GM23338 (cell line): ENCODE data around the gene MED20. TPM values are rescaled to one million over a fixed set of nuclear protein-coding genes. Genes with fewer than 3 reads are reported as not detected.

Experiments used
- ATAC-seq: fragments of 200-7000 bp; cut with Tn5 transposase; 3 replicates; pipeline ENCODE4 v1.9.1; 2020
- DNase-seq: peaks from one replicate; pipeline ENCODE4 v3.0.0-alpha.2; 2015; ENCODE audit warnings: low spot score
- H2AFZ ChIP-seq: fragments of 200-600 bp; sonication (generic); 2 replicates; pipeline ENCODE4 v1.8.0; 2016; ENCODE audit warnings: antibody characterized with exemption, mild to moderate bottlenecking, moderate library complexity
- H3F3A ChIP-seq: fragments of 200-600 bp; sonication (generic); replicated peaks from 2 replicates; pipeline ENCODE4 v1.8.0; 2017; ENCODE audit warnings: antibody characterized with exemption, mixed run types, low read depth
- H3K27ac ChIP-seq: fragments of 200-600 bp; sonication (generic); 2 replicates; pipeline ENCODE4 v1.6.1; 2016; ENCODE audit warnings: low read depth
- H3K27me3 ChIP-seq: fragments of 200-600 bp; sonication (generic); 2 replicates; pipeline ENCODE4 v1.8.0; 2016; ENCODE audit warnings: mild to moderate bottlenecking, mixed run types, moderate library complexity; ENCODE audit not compliant: insufficient read depth
- H3K36me3 ChIP-seq: fragments of 200-600 bp; sonication (generic); 2 replicates; pipeline ENCODE4 v1.8.0; 2016; ENCODE audit warnings: mild to moderate bottlenecking; ENCODE audit not compliant: insufficient read depth
- H3K4me1 ChIP-seq: fragments of 200-600 bp; sonication (generic); 2 replicates; pipeline ENCODE4 v1.8.0; 2016; ENCODE audit warnings: mild to moderate bottlenecking, moderate library complexity; ENCODE audit not compliant: insufficient read depth
- H3K4me2 ChIP-seq: fragments of 200-600 bp; sonication (generic); 2 replicates; pipeline ENCODE4 v1.7.1; 2017; ENCODE audit warnings: mixed run types
- H3K4me3 ChIP-seq: fragments of 200-600 bp; sonication (generic); 2 replicates; pipeline ENCODE4 v1.6.1; 2016; ENCODE audit warnings: mixed run types
- H3K79me2 ChIP-seq: fragments of 200-600 bp; sonication (generic); replicated peaks from 2 replicates; pipeline ENCODE4 v1.8.0; 2017; ENCODE audit warnings: mild to moderate bottlenecking; ENCODE audit not compliant: insufficient read depth
- H3K9me2 ChIP-seq: fragments of 200-600 bp; sonication (generic); 2 replicates; pipeline ENCODE4 v1.8.0; 2017; ENCODE audit not compliant: insufficient read depth
- H4K20me1 ChIP-seq: fragments of 200-600 bp; sonication (generic); replicated peaks from 2 replicates; pipeline ENCODE4 v1.8.0; 2017; ENCODE audit warnings: mild to moderate bottlenecking; ENCODE audit not compliant: insufficient read depth
- H3K27ac Mint-ChIP-seq: 2 replicates; pipeline ENCODE4 v1.8.0; 2020; ENCODE audit warnings: inconsistent platforms, mild to moderate bottlenecking, moderate library complexity, mixed read lengths
- H3K27me3 Mint-ChIP-seq: 3 replicates; pipeline ENCODE4 v1.8.0; 2022; ENCODE audit warnings: low read depth, mild to moderate bottlenecking, moderate library complexity, mixed read lengths, inconsistent platforms; ENCODE audit not compliant: insufficient read depth, poor library complexity
- H3K36me3 Mint-ChIP-seq: 3 replicates; pipeline ENCODE4 v1.8.0; 2021; ENCODE audit warnings: low read depth, mild to moderate bottlenecking, inconsistent platforms, moderate library complexity, mixed read lengths
- H3K4me1 Mint-ChIP-seq: 3 replicates; pipeline ENCODE4 v1.8.0; 2020; ENCODE audit warnings: mild to moderate bottlenecking, inconsistent platforms, mixed read lengths
- H3K4me3 Mint-ChIP-seq: 3 replicates; pipeline ENCODE4 v1.8.0; 2021; ENCODE audit warnings: moderate library complexity, mild to moderate bottlenecking, inconsistent platforms, mixed read lengths
- H3K9me3 Mint-ChIP-seq: 3 replicates; pipeline ENCODE4 v1.8.0; 2020; ENCODE audit warnings: moderate library complexity, mild to moderate bottlenecking, inconsistent platforms, mixed read lengths
- CREB1 ChIP-seq: fragments of 250-450 bp; sonication (Bioruptor Pico); IDR thresholded peaks from 2 replicates; pipeline ENCODE4 v1.5.0; 2020; ENCODE audit warnings: low read depth, mild to moderate bottlenecking, moderate library complexity
- EZH2phosphoT487 ChIP-seq: fragments of 200-600 bp; sonication (generic); IDR thresholded peaks from one replicate; pipeline ENCODE4 v1.8.1; 2018; ENCODE audit warnings: antibody characterized with exemption; ENCODE audit not compliant: unreplicated experiment
- JUNB ChIP-seq: IDR thresholded peaks from one replicate; pipeline ENCODE4 v1.6.1; 2016; ENCODE audit warnings: antibody characterized with exemption; ENCODE audit not compliant: unreplicated experiment
- NANOG ChIP-seq: IDR thresholded peaks from 2 replicates; pipeline ENCODE4 v1.6.1; 2016; ENCODE audit warnings: antibody characterized with exemption, borderline replicate concordance
- POLR2AphosphoS5 ChIP-seq: IDR thresholded peaks from 2 replicates; pipeline ENCODE4 v1.6.1; 2016; ENCODE audit warnings: antibody characterized with exemption, low read depth
- STAT1 ChIP-seq: IDR thresholded peaks from one replicate; pipeline ENCODE4 v1.6.1; 2016; ENCODE audit warnings: antibody characterized with exemption; ENCODE audit not compliant: unreplicated experiment
- ZNF114 ChIP-seq: fragments of 250-450 bp; sonication (Bioruptor Pico); IDR thresholded peaks from 2 replicates; pipeline ENCODE4 v1.5.0; 2020; ENCODE audit warnings: mild to moderate bottlenecking, moderate library complexity
- ZNF331 ChIP-seq: fragments of 250-450 bp; sonication (Bioruptor Pico); IDR thresholded peaks from 2 replicates; pipeline ENCODE4 v1.5.0; 2020; ENCODE audit warnings: low read depth, mild to moderate bottlenecking, moderate library complexity
- polyA plus RNA-seq: library from polyadenylated mRNA; unstranded; fragments of >200 nt; fragmentation: Nextera tagmentation; extraction: Ambion mirVana; gene quantifications from 2 replicates; pipeline ENCODE4 v1.2.1, GENCODE V29; 2016
- total RNA-seq: library from RNA; depleted of rRNA; stranded (reverse); fragments of >200 nt; shearing (Covaris generic); gene quantifications from 2 replicates; pipeline ENCODE4 v1.2.3, GENCODE V29; 2014
- TF ChIP-seq, protein P1 (sequence below): fragments of 250-450 bp; sonication (Bioruptor Pico); IDR thresholded peaks from 2 replicates; pipeline ENCODE4 v1.5.0; 2020; ENCODE audit warnings: mild to moderate bottlenecking, moderate library complexity
- TF ChIP-seq, protein P2 (sequence below), 2 experiments: fragments of 200-600 bp in 1 of 2; sonication (generic) in 1 of 2; conservative IDR thresholded peaks; 2 replicates each; pipeline versions ENCODE4 v1.5.1 to v1.6.1; 2016 to 2017; ENCODE audit warnings: antibody characterized with exemption in 2 of 2, low read depth in 2 of 2, mild to moderate bottlenecking in 2 of 2, moderate library complexity in 1 of 2

The MED20 gene
- total and polyA plus RNA-seq, 2 experiments from 2014 or later: 20.1 to 39.3 TPM

DNA sequence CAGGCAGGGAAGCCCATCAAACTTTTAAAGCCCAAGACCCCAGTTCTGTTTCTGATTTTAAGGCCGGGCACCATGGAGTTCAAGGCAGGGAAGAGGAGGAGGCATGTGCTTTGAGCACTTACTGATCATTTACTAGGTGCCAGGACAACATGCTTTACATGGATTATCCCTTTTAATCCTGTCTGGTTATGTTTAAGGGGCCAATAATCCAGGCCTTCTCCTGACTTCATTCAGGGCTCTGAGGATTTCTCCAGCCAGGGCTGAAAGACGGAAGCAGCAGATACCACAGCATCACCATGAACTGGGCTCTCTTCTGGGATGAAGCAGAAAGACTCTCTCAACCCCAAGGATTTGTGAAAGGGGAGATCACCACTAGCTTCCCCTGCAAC, 16.5 kb upstream of the MED20 start:
- no peak overlapping the region for H3K27ac ChIP-seq
- DNase-seq (no peak), ATAC-seq (no peak)
- peaks cover 17% of the 10 kb centered on the region for H3K36me3 ChIP-seq
- no peak overlapping the region for H3K4me3 ChIP-seq
- no peaks in the 10 kb centered on the region for H3K27me3 ChIP-seq
- H3K27me3 Mint-ChIP-seq: peaks cover 26% of the 10 kb centered on the region
- no peaks in the 10 kb centered on the region for H3K9me3 Mint-ChIP-seq
- H3K4me1 Mint-ChIP-seq: peaks cover 39% of the 10 kb centered on the region
- H3K36me3 Mint-ChIP-seq: peaks cover 34% of the 10 kb centered on the region
- peaks cover 33% of the 10 kb centered on the region for H3K4me1 ChIP-seq
- H3K9me2 ChIP-seq: no peaks in the 10 kb centered on the region
- no peak overlapping the region for H3K27ac Mint-ChIP-seq
- no peak overlapping the region for H3K4me2 ChIP-seq
- peaks cover 48% of the 10 kb centered on the region for H3F3A ChIP-seq
- H4K20me1 ChIP-seq: peaks cover 24% of the 10 kb centered on the region
- H2AFZ ChIP-seq: no peak overlapping the region
- no peak overlapping the region; the same call in 2 of the 3 replicates for H3K4me3 Mint-ChIP-seq
- TF ChIP-seq, protein P1, sequence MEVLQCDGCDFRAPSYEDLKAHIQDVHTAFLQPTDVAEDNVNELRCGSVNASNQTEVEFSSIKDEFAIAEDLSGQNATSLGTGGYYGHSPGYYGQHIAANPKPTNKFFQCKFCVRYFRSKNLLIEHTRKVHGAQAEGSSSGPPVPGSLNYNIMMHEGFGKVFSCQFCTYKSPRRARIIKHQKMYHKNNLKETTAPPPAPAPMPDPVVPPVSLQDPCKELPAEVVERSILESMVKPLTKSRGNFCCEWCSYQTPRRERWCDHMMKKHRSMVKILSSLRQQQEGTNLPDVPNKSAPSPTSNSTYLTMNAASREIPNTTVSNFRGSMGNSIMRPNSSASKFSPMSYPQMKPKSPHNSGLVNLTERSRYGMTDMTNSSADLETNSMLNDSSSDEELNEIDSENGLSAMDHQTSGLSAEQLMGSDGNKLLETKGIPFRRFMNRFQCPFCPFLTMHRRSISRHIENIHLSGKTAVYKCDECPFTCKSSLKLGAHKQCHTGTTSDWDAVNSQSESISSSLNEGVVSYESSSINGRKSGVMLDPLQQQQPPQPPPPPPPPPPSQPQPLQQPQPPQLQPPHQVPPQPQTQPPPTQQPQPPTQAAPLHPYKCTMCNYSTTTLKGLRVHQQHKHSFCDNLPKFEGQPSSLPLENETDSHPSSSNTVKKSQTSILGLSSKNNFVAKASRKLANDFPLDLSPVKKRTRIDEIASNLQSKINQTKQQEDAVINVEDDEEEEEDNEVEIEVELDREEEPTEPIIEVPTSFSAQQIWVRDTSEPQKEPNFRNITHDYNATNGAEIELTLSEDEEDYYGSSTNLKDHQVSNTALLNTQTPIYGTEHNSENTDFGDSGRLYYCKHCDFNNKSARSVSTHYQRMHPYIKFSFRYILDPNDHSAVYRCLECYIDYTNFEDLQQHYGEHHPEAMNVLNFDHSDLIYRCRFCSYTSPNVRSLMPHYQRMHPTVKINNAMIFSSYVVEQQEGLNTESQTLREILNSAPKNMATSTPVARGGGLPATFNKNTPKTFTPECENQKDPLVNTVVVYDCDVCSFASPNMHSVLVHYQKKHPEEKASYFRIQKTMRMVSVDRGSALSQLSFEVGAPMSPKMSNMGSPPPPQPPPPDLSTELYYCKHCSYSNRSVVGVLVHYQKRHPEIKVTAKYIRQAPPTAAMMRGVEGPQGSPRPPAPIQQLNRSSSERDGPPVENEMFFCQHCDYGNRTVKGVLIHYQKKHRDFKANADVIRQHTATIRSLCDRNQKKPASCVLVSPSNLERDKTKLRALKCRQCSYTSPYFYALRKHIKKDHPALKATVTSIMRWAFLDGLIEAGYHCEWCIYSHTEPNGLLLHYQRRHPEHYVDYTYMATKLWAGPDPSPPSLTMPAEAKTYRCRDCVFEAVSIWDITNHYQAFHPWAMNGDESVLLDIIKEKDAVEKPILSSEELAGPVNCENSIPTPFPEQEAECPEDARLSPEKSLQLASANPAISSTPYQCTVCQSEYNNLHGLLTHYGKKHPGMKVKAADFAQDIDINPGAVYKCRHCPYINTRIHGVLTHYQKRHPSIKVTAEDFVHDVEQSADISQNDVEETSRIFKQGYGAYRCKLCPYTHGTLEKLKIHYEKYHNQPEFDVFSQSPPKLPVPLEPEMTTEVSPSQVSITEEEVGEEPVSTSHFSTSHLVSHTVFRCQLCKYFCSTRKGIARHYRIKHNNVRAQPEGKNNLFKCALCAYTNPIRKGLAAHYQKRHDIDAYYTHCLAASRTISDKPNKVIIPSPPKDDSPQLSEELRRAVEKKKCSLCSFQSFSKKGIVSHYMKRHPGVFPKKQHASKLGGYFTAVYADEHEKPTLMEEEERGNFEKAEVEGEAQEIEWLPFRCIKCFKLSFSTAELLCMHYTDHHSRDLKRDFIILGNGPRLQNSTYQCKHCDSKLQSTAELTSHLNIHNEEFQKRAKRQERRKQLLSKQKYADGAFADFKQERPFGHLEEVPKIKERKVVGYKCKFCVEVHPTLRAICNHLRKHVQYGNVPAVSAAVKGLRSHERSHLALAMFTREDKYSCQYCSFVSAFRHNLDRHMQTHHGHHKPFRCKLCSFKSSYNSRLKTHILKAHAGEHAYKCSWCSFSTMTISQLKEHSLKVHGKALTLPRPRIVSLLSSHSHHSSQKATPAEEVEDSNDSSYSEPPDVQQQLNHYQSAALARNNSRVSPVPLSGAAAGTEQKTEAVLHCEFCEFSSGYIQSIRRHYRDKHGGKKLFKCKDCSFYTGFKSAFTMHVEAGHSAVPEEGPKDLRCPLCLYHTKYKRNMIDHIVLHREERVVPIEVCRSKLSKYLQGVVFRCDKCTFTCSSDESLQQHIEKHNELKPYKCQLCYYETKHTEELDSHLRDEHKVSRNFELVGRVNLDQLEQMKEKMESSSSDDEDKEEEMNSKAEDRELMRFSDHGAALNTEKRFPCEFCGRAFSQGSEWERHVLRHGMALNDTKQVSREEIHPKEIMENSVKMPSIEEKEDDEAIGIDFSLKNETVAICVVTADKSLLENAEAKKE (CRISPR knock-in tag): no peak
- TF ChIP-seq STAT1 (no peak), CREB1 (no peak), ZNF114 (CRISPR knock-in tag) (no peak), ZNF331 (CRISPR knock-in tag) (no peak), EZH2phosphoT487 (no peak), POLR2AphosphoS5 (no peak), JUNB (no peak), NANOG (no peak)
- TF ChIP-seq, protein P2, sequence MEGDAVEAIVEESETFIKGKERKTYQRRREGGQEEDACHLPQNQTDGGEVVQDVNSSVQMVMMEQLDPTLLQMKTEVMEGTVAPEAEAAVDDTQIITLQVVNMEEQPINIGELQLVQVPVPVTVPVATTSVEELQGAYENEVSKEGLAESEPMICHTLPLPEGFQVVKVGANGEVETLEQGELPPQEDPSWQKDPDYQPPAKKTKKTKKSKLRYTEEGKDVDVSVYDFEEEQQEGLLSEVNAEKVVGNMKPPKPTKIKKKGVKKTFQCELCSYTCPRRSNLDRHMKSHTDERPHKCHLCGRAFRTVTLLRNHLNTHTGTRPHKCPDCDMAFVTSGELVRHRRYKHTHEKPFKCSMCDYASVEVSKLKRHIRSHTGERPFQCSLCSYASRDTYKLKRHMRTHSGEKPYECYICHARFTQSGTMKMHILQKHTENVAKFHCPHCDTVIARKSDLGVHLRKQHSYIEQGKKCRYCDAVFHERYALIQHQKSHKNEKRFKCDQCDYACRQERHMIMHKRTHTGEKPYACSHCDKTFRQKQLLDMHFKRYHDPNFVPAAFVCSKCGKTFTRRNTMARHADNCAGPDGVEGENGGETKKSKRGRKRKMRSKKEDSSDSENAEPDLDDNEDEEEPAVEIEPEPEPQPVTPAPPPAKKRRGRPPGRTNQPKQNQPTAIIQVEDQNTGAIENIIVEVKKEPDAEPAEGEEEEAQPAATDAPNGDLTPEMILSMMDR (conservative IDR thresholded peaks at IDR 0.05; ENCODE audit: low read depth in 2 of 2): no peak
- H3K79me2 ChIP-seq: 0 out of 2 replicates have a peak, but pooled peaks cover 6% of the 10 kb centered on the region
